K562 (cell line): ENCODE results near the gene ZNF467. TPM values are rescaled to one million over a fixed set of nuclear protein-coding genes. Genes with fewer than 3 reads are reported as not detected.
A peak's percentile ranks its signal among the peaks of the same experiment; 100 is the strongest.

Experiments
- ASH1L ChIP-seq: fragments of 450-650 bp; IDR thresholded peaks from 2 replicates; pipeline ENCODE4 v1.6.1; 2018; ENCODE audit warnings: borderline replicate concordance, mild to moderate bottlenecking, low read depth; ENCODE audit not compliant: partially characterized antibody
- CBFA2T2 ChIP-seq: fragments of 450-650 bp; conservative IDR thresholded peaks from 2 replicates; pipeline ENCODE4 v1.6.1; 2017; ENCODE audit warnings: mild to moderate bottlenecking
- CREB1 ChIP-seq, 2 experiments: sonication (generic) in 1 of 2; formaldehyde crosslinking in 1 of 2; IDR thresholded peaks; 2 replicates each; pipeline versions ENCODE4 v1.6.1 to v1.8.0; 2012 to 2022; ENCODE audit warnings: inconsistent platforms in 1 of 2, mild to moderate bottlenecking in 1 of 2, missing genetic modification reagents in 1 of 2, moderate library complexity in 1 of 2
- E2F1 ChIP-seq: sonication (generic); formaldehyde crosslinking; IDR thresholded peaks from 2 replicates; pipeline ENCODE4 v1.8.1; 2023; ENCODE audit warnings: mild to moderate bottlenecking, missing genetic modification reagents, moderate library complexity
- ETV1 ChIP-seq: fragments of 450-650 bp; conservative IDR thresholded peaks from 2 replicates; pipeline ENCODE4 v1.6.1; 2016; ENCODE audit warnings: missing genetic modification characterization, control low read depth, low read depth, missing compliant biosample characterization
- GATAD2B ChIP-seq: fragments of 450-650 bp; IDR thresholded peaks from 2 replicates; pipeline ENCODE4 v1.6.1; 2017; ENCODE audit warnings: mild to moderate bottlenecking, borderline replicate concordance
- MCM7 ChIP-seq, 2 experiments: fragments of 450-650 bp; IDR thresholded peaks; 2 replicates each; pipeline ENCODE4 v1.6.1; 2016 to 2018
- PKNOX1 ChIP-seq: fragments of 450-650 bp; IDR thresholded peaks from 2 replicates; pipeline ENCODE4 v1.6.1; 2016
- SMAD4 ChIP-seq: fragments of 250-450 bp; sonication (Bioruptor Pico); conservative IDR thresholded peaks from 2 replicates; pipeline ENCODE4 v1.8.0; 2021; ENCODE audit warnings: inconsistent platforms, mild to moderate bottlenecking, moderate library complexity
- TAL1 ChIP-seq: fragments of 450-650 bp; IDR thresholded peaks from 2 replicates; pipeline ENCODE4 v1.6.1; 2016; ENCODE audit warnings: mild to moderate bottlenecking
- UBTF ChIP-seq, 2 experiments: IDR thresholded peaks; 2 replicates each; pipeline ENCODE4 v1.6.1; 2012; ENCODE audit warnings: improper control_type of control experiment in 2 of 2, low read depth in 2 of 2, low read length in 2 of 2, borderline replicate concordance in 1 of 2
- WHSC1 ChIP-seq: IDR thresholded peaks from one replicate; pipeline ENCODE4 v1.6.1; 2012; ENCODE audit warnings: low read length, control low read depth, inconsistent platforms
- ZMIZ1 ChIP-seq, 2 experiments: fragments of 150-350 bp in 1 of 2; IDR thresholded peaks; 2 replicates each; pipeline ENCODE4 v1.6.1; 2012 to 2016; ENCODE audit warnings: low read depth in 2 of 2, low read length in 2 of 2, mild to moderate bottlenecking in 1 of 2, moderate library complexity in 1 of 2
- ZNF511 ChIP-seq: sonication (generic); formaldehyde crosslinking; IDR thresholded peaks from 2 replicates; pipeline ENCODE4 v1.8.0; 2022; ENCODE audit warnings: mild to moderate bottlenecking, missing genetic modification reagents
- polyA plus RNA-seq, 8 experiments: library from polyadenylated mRNA; depleted of rRNA in 4 of 8; stranded (reverse) in 5 of 8; unstranded in 3 of 8; fragments of >200 nt; fragmentation: Nextera tagmentation in 2 of 8; fragmentation: Illumina TruSeq in 1 of 8; extraction: Ambion mirVana in 2 of 8; extraction: Trizol in 1 of 8; gene quantifications; 2 replicates each; pipeline versions ENCODE4 v1.2.1 to v1.2.3, GENCODE V29; 2011 to 2014; ENCODE audit warnings: inconsistent platforms in 1 of 8, missing spikeins in 1 of 8
- total RNA-seq, 7 experiments: library from RNA; depleted of rRNA in 6 of 7; stranded (reverse); fragments of >200 nt in 6 of 7; fragmentation: Illumina TruSeq in 2 of 7; extraction: Trizol in 2 of 7; gene quantifications; 2 replicates each; pipeline versions ENCODE4 v1.2.1 to v1.2.3, GENCODE V29; 2011 to 2021; ENCODE audit warnings: low replicate concordance in 1 of 7

The ZNF467 gene
- total and polyA plus RNA-seq, 9 of the 15 experiments (the other 6 are each of a cell fraction or from before 2014, with no cell fraction given) = 0.32 to 14.2 (median 1.7) TPM

- TF ChIP-seq MCM7 (IDR thresholded peaks at IDR 0.05) (no peak), ASH1L (no peak), ZNF511 (CRISPR knock-in tag) (no peak), TAL1 (peak; percentile 62; the same call in 1 of the 2 replicates), CBFA2T2 (peak; percentile 57), ETV1 (tag) (no peak), SMAD4 (CRISPR knock-in tag) (no peak), ZMIZ1 (IDR thresholded peaks at IDR 0.05; ENCODE audit: low read depth in 2 of 2, low read length in 2 of 2) (no peak), UBTF (IDR thresholded peaks at IDR 0.05; ENCODE audit: borderline replicate concordance in 1 of 2, low read depth in 2 of 2, low read length in 2 of 2) (no peak), WHSC1 (no peak), PKNOX1 (no peak), E2F1 (CRISPR knock-in tag) (no peak), CREB1 (IDR thresholded peaks at IDR 0.05) (no peak), CREB1 (CRISPR knock-in tag; IDR thresholded peaks at IDR 0.05) (no peak), GATAD2B (no peak)
Observed at GRCh38 chr7:149769915-149770314, 3.5 kb downstream of the ZNF467 start (continued).
